Left cardiac atrium (tissue), 4 donors: Measurements from ENCODE around the gene TNFRSF21. TPM values are rescaled to one million over a fixed set of nuclear protein-coding genes. Genes with fewer than 3 reads are reported as not detected.
"Not testable (repeated sequence)": the region's sequence is repeated elsewhere in the genome, so short reads cannot be mapped to it uniquely, and the experiment has no call there.

Source experiments
- ATAC-seq, 2 donors: fragments of 200-7000 bp; cut with Tn5 transposase; one replicate each; pipeline ENCODE4 v1.9.1; 2020; ENCODE audit warnings: mild to moderate bottlenecking in 2 of 2, moderate library complexity in 2 of 2
- DNase-seq: peaks from one replicate; pipeline ENCODE4 v3.0.0-alpha.2; 2020
- intact Hi-C, 2 donors: fragments of 100-400 bp; cut with DNase I; formaldehyde crosslinking; loops; one replicate each; pipeline versions ENCODE4 v1.14.1 to v1.15.1; 2022 to 2023
- total RNA-seq, 2 donors: library from RNA; stranded (reverse); fragmentation: NEBNext Ultra II Directional; extraction: Animal tissue kit (Norgen Biotek cat#: 25700); gene quantifications; one replicate each; pipeline ENCODE4 v1.2.1, GENCODE V29; 2021
- donor health status: DM: no; HTN: yes; CAD: no.
- donor health status: DM: no; HTN: yes; CAD: no; lungs with severe emphysema.
- donor health status: DM: yes; HTN: yes; CAD: no.
- donor health status: Dilated cardiomyopathy.

TNFRSF21 gene
- total RNA-seq, 2 donors from 2014 or later = 12.1 to 24.4 TPM

DNA sequence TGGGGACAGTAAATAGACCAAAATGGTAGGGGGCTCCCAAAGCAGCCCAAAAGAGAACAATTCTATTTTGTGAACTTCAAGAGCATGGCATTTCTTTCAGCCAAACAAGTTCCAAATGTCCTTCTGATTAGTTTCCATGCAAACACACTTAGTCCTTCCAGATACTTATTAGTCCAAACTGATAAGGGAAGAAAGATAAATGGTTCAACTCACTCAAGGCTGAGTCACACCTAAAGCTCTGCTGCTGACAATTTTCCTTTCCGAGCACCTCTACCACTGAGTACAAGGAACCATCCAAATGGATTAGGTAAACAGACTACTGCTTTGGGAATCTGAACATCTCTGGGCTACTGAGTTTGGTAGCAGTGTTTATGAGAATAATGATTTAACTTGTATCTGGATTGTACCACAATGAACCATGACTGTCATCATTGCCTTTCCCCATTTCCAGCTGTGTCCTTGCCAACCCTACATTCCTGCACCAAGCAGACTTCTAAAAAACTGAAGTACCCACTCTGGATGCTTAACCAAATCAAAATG lies 71.2 kb downstream of the TNFRSF21 start:
- ATAC-seq = peak in 1 of 2 donors; percentile 19
- no peak for DNase-seq
- intact Hi-C loops = loop anchor here in 1 of 2 donors (5.0 kb wide), 1 partner anchor 136 kb away; no protein-coding TSS in a partner anchor

DNA sequence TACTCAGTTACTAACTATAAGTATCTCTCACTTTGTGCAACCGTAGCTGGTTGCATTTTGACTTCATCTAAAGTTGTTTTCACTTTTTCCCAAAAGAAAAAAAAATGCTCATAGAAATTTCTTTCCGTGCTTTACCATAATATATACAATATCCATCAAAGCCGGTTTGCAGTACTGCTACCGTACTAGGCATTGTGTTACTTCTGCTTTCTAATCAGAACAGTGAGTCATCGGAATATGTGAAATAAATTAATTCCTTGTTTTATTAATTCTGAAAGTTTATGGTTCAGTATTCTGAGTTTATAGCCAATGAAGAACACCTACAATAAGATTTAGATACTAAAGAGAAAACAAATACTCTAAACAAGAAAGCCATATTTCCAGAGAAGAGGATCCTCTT lies 72.5 kb downstream of the TNFRSF21 start:
- intact Hi-C loops = loop anchor here in 1 of 2 donors (5.0 kb wide), 1 partner anchor 135 kb away; no protein-coding TSS in a partner anchor
- no peak for ATAC-seq
- no peak for DNase-seq

- DNase-seq (peak; percentile 40), ATAC-seq (peak; percentile 82 to 87)
- intact Hi-C loops = loop anchor here in 1 of 2 donors (5.0 kb wide), 1 partner anchor 134 kb away; no protein-coding TSS in a partner anchor
Measured at GRCh38 chr6:47235964-47236760, 73.5 kb downstream of the TNFRSF21 start.

GRCh38 chr6:47235421-47235820 lies 74.3 kb downstream of the TNFRSF21 start:
- ATAC-seq (no peak), DNase-seq (no peak)

DNA sequence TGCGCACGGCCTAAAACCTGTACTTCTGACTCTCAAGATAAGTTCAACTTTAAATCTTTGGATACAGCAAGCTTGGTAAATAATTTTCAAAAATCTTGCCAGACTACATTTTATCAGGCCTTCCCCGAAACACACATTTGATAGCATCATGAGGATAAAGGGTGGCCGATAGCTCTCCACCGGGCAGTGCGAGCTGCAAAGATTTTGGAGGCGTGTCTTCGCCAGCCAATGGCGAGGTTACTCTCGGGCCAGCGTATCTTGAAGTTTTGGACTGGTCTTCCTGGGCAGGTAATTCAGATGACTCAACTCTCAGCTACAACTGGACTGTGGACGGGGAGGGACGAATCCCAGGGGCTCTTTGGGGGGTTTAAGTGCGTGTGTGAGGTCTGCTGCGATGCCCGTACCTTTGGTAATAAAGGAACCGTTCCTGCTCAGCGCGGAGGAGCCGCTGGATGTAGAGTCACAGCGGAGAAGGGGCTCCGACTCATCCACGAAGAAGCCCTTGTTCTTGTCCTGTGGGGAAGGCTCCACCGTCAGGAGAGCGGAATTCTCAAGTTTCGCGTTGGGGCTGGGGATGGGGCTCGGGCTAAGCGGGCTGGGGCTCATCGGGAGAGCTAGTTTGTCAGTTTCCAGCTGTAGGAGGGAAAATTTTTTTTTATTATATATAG lies 75.3 kb downstream of the TNFRSF21 start:
- ATAC-seq (no peak), DNase-seq (no peak)
- intact Hi-C loops = no loop called here

More at GRCh38 chr6:47235421-47235820, 74.3 kb downstream of the TNFRSF21 start:
- intact Hi-C loops = loop anchor here in 1 of 2 donors (5.0 kb wide), 1 partner anchor 133 kb away; no protein-coding TSS in a partner anchor

- no peak for DNase-seq
- ATAC-seq = no peak
- intact Hi-C loops = no loop called here
Measured at GRCh38 chr6:47231151-47231550, 78.6 kb downstream of the TNFRSF21 start.

- ATAC-seq (no peak), DNase-seq (no peak)
- intact Hi-C loops = no loop called here
Measured at GRCh38 chr6:47230579-47230978, 79.1 kb downstream of the TNFRSF21 start.

DNA sequence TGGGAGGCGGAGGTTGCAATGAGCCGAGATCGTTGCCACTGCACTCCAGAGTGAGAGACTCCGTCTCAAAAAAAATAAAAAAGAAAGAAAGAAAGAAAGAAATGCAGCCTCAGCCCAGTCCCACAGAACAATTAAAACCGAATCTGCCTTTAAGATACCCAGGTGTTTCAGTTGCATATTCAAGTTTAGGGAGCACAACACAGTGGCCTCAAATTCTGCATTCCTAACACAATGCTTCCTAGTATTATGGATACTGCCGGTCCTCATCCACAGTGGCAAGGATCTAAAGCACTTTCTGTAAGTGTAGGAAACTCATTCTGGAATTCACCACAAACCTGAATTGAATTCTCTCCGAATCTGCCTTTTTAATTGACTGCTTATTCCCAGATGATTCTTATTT lies 80.5 kb downstream of the TNFRSF21 start:
- intact Hi-C loops = no loop called here
- ATAC-seq (no peak), DNase-seq (no peak)

- DNase-seq, ATAC-seq, intact Hi-C loops: not testable (repeated sequence)
Measured at GRCh38 chr6:47228093-47228492, 81.6 kb downstream of the TNFRSF21 start.

GRCh38 chr6:47223251-47223650 lies 86.5 kb downstream of the TNFRSF21 start:
- intact Hi-C loops, ATAC-seq, DNase-seq: not testable (repeated sequence)

DNA sequence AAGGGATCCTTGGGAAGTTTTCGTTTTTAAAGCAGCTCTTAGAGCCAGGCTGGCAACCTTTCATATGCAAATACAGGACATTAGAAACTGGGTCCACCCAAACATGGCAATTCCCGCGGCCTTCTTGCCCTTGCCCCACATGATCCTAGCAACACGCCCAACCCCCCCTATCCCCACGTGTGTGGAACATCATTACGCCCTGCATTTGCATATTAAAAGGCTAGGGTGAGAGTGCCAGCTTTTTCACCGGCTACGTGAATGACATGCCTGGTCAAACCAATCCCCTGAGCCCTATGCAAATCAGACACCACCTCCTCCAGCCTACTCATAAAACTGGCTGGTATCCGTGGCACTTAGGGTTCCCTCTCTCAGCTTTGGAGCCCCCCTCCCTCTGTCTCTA lies 88.1 kb downstream of the TNFRSF21 start:
- ATAC-seq (no peak), DNase-seq (no peak)
- intact Hi-C loops = no loop called here

- DNase-seq = no peak
- intact Hi-C loops = no loop called here
- ATAC-seq = peak in 1 of 2 donors; percentile 53
Measured at GRCh38 chr6:47209632-47210031, 100.1 kb downstream of the TNFRSF21 start.

- DNase-seq = no peak
- no peak for ATAC-seq
- intact Hi-C loops = no loop called here
Measured at GRCh38 chr6:47207261-47207660, 102.4 kb downstream of the TNFRSF21 start.

DNA sequence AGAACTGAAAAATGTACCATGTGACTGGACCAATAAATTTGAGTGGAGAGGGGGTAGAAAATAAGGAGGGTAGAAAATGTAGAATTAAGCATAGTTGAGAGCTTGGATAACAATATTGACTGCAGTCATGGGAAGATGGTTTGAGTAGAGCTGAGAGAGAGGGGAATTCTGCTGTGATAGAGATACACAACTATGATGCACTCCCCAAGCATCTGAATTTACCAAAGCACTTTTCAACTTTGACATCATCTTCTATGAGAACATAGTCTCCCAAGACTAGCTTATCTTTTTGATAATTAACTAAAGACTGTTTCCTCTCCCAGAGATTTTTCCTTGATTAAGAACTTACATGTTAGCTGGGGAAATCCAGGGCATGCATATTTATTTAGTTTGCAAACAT lies 103.1 kb downstream of the TNFRSF21 start:
- ATAC-seq (no peak), DNase-seq (no peak)
- intact Hi-C loops = no loop called here

- ATAC-seq (peak in 1 of 2 donors; percentile 61), DNase-seq (no peak)
- intact Hi-C loops = no loop called here
Measured at GRCh38 chr6:47203938-47204611, 105.6 kb downstream of the TNFRSF21 start.

GRCh38 chr6:47203266-47203937 lies 106.3 kb downstream of the TNFRSF21 start:
- intact Hi-C loops = no loop called here
- DNase-seq = no peak
- ATAC-seq = no peak

GRCh38 chr6:47202644-47203205 lies 107.0 kb downstream of the TNFRSF21 start:
- DNase-seq = no peak
- ATAC-seq = no peak
- intact Hi-C loops = no loop called here

- DNase-seq = no peak
- intact Hi-C loops = no loop called here
- no peak for ATAC-seq
Measured at GRCh38 chr6:47200536-47201334, 109.0 kb downstream of the TNFRSF21 start.
